ENCODE data around the gene ANXA5. TPM values are rescaled to one million over a fixed set of nuclear protein-coding genes. Genes with fewer than 3 reads are reported as not detected.
"Not testable (repeated sequence)": the region's sequence is repeated elsewhere in the genome, so short reads cannot be mapped to it uniquely, and the experiment has no call there.

ANXA5 gene
- 100 to 1,000 TPM; 142 to 152 TPM for total RNA-seq

DNA sequence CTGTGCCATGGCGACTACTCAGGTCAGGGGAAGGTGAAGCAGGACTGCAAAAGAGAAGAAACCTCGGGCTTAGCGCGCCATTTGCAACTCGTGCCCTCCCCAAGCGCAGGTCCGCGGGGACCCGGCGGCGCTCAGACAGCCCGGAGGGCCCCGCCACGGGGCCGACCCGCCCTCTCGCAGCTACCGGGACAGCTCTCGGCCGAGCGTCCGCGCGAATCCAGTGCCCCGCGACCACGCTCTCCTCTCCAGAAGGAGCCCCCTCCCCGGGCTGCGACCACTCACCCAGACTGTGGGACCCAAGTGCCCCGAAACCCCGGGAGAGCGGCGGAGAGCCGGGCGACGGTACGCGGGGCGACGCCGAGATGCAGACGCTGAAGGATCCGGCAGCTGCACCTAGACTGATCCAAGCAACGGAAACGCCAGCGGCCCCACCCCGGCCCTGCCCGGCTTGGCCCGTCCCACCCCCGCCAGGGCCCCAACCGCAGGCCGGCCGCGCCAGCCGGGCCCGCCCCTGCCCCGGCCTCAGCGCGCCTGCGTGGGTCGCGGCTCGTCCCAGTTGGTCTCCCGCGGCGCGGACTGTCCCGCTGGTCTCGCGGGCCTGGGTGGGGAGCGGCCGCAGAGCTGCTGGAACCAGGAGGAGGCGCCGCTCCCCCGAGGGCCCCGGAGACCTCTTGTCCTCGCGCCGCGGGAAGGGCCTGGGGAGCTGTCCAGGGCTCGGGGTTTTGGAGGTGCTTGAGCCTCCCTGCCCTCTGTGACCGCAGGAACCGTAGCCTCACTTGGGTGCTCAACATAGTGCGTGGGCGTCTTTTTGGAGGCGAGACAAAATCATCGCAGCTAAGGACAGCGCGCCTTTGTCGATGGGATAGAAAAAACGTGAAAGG lies at the start of gene ANXA5:
TSS of gene ANXA5 (minus strand) at position 400 of the 881 bp plus-strand sequence. CDS start at position 9, 391 bp downstream.
- no peaks in the 10 kb centered on the region for H3K9me3 Mint-ChIP-seq (ENCODE audit: low read depth)
- peaks cover 25% of the 10 kb centered on the region for H3K36me3 Mint-ChIP-seq
- H3K27me3 Mint-ChIP-seq = peaks cover 33% of the 10 kb centered on the region
- ATAC-seq = peak; percentile 91
- CTCF ChIA-PET = interaction anchor here (0.6 to 2.5 kb wide), 12 partner anchors 8 to 881 kb away, joined by 3 to 14 read pairs (median 3); no protein-coding TSS in a partner anchor
- peak within 1 kb of the TSS; percentile 96 for H3K4me3 Mint-ChIP-seq
- DNase-seq = peak; percentile 88
- peaks cover 41% of the 10 kb centered on the region for H3K4me1 Mint-ChIP-seq
- peak within 1 kb of the TSS; percentile 99 for H3K27ac Mint-ChIP-seq

- ATAC-seq (no peak), DNase-seq (no peak)
- H3K36me3 Mint-ChIP-seq = no peaks in the 10 kb centered on the region
- H3K9me3 Mint-ChIP-seq (ENCODE audit: low read depth) = peaks cover 5% of the 10 kb centered on the region
- no peaks in the 10 kb centered on the region for H3K4me1 Mint-ChIP-seq
- CTCF ChIA-PET = interaction anchor here (0.8 to 1.3 kb wide), 2 partner anchors 10 to 11 kb away, joined by 3 read pairs; no protein-coding TSS in a partner anchor
- no peak overlapping the region for H3K4me3 Mint-ChIP-seq
- no peak overlapping the region for H3K27ac Mint-ChIP-seq
- H3K27me3 Mint-ChIP-seq = peaks cover 16% of the 10 kb centered on the region
Measured at GRCh38 chr4:121742794-121743193, 46.0 kb upstream of the ANXA5 start.

- Mint-ChIP-seq H3K27ac (no peak overlapping the region), H3K4me1 (no peaks in the 10 kb centered on the region), H3K9me3 (ENCODE audit: low read depth) (peaks cover 5% of the 10 kb centered on the region), H3K4me3 (no peak overlapping the region), H3K36me3 (no peaks in the 10 kb centered on the region), H3K27me3 (peaks cover 14% of the 10 kb centered on the region)
- DNase-seq (no peak), ATAC-seq (no peak)
- CTCF ChIA-PET = no interaction called here
Measured at GRCh38 chr4:121741751-121742150, 45.0 kb upstream of the ANXA5 start.

- CTCF ChIA-PET = interaction anchor here (0.7 to 1.0 kb wide), 2 partner anchors 98 to 278 kb away, joined by 3 read pairs; no protein-coding TSS in a partner anchor
- no peak for DNase-seq
- H3K4me1 Mint-ChIP-seq = no peaks in the 10 kb centered on the region
- no peaks in the 10 kb centered on the region for H3K36me3 Mint-ChIP-seq
- peaks cover 5% of the 10 kb centered on the region for H3K9me3 Mint-ChIP-seq (ENCODE audit: low read depth)
- H3K27ac Mint-ChIP-seq = no peak overlapping the region
- H3K27me3 Mint-ChIP-seq = peaks cover 14% of the 10 kb centered on the region
- ATAC-seq = no peak
- H3K4me3 Mint-ChIP-seq = no peak overlapping the region
Measured at GRCh38 chr4:121740796-121741409, 44.1 kb upstream of the ANXA5 start.

DNA sequence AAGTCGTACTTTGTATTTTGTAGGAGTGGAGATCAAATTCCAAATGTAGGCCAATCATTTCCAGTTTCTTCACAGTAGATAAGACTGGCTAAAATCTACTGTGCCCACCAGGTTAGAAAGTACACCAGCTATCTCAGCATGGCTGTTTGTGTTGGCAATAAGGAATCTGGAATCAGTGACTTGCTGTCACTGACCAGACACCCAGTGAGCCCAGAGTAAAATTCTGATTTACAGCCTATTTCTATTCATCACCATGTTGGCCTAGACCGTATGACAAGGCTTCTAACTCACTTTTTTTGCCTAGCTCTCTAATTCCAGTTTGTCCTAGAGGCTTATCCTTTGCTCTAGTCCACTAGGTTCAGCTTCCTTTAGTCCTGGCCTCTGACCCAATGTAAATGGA lies 42.8 kb upstream of the ANXA5 start:
- H3K36me3 Mint-ChIP-seq = no peaks in the 10 kb centered on the region
- CTCF ChIA-PET = interaction anchor here (0.9 to 1.1 kb wide), 2 partner anchors 277 to 368 kb away, joined by 3 to 4 read pairs; no protein-coding TSS in a partner anchor
- no peak for ATAC-seq
- H3K4me1 Mint-ChIP-seq = no peaks in the 10 kb centered on the region
- H3K27ac Mint-ChIP-seq = no peak overlapping the region
- DNase-seq = no peak
- no peak overlapping the region for H3K4me3 Mint-ChIP-seq
- H3K27me3 Mint-ChIP-seq = peaks cover 14% of the 10 kb centered on the region
- no peaks in the 10 kb centered on the region for H3K9me3 Mint-ChIP-seq (ENCODE audit: low read depth)

DNA sequence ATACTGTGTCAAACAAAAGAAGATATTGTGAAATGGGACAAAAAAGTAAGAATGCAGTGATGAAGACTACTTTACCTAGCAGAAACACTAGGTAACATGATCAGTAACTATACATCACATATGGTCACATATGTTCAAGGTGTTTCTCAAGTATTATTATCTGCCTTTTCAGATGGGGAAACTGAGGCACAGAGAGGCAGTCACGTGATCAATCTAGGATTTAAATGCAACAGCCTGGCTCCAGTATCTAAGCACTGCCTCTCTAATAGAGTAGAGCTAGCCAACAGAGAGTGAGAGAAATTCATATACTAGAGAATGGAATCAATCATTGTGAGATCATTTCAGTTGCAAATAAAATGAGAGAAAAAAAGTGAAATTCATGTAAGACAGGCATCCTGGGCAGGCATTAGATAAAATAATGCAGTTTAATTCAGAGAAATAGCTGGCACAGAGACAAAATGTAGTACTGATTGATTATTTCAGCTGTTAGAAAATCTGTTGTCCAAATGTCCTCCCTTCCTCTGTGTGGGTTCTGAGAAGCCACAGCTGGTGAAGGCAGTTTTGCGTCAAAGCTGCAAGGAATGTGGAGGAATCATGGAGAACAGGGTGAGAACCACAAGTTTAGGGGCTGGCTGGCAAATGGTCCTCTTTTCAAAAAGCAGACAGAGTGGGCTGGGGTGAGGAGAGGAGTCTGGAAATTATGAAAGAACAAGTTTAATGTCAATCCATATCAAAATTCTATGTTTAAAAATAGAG lies 42.2 kb upstream of the ANXA5 start:
- CTCF ChIA-PET = interaction anchor here (0.9 to 1.1 kb wide), 2 partner anchors 277 to 368 kb away, joined by 3 to 4 read pairs; no protein-coding TSS in a partner anchor
- H3K27me3 Mint-ChIP-seq = peaks cover 14% of the 10 kb centered on the region
- H3K4me1 Mint-ChIP-seq = no peaks in the 10 kb centered on the region
- ATAC-seq (no peak), DNase-seq (no peak)
- H3K4me3 Mint-ChIP-seq = no peak overlapping the region
- H3K9me3 Mint-ChIP-seq (ENCODE audit: low read depth) = no peaks in the 10 kb centered on the region
- H3K36me3 Mint-ChIP-seq = no peaks in the 10 kb centered on the region
- H3K27ac Mint-ChIP-seq = no peak overlapping the region

- no peaks in the 10 kb centered on the region for H3K9me3 Mint-ChIP-seq (ENCODE audit: low read depth)
- CTCF ChIA-PET = interaction anchor here (1.2 to 1.6 kb wide), 2 partner anchors 16 to 31 kb away, joined by 3 to 4 read pairs; no protein-coding TSS in a partner anchor
- no peak for DNase-seq
- no peak overlapping the region for H3K4me3 Mint-ChIP-seq
- no peaks in the 10 kb centered on the region for H3K4me1 Mint-ChIP-seq
- H3K27ac Mint-ChIP-seq = no peak overlapping the region
- no peak for ATAC-seq
- H3K36me3 Mint-ChIP-seq = no peaks in the 10 kb centered on the region
- H3K27me3 Mint-ChIP-seq = peaks cover 14% of the 10 kb centered on the region
Measured at GRCh38 chr4:121737846-121738554, 41.2 kb upstream of the ANXA5 start.

DNA sequence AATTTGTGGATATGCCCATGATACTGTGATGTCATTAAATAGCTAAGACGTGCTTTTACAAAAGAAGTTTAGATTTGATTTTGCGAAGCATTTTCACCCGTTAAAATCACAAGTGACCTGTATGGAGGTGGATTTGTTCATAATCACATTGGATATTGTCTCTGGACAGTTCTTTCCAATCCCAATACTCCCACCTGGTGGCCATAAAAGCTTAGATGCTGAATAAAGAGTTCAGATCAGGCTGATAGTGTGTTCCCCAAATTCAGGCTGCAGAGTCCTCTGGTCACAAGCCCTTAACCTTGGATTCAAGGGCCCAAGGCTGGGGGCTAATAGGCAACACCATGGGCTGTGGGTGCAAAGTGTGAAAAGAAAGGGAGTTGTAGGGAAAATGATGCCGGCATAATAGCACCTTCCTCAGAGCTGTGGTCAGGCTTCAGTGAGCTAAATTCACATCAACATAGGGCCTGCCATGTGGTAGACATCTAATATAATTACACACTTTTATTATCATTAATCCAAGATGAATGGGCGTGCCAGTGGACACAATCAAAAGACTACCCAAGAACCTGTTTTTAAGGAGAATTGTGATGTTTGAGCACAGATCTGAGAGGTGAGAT lies 40.1 kb upstream of the ANXA5 start:
- CTCF ChIA-PET = interaction anchor here (0.8 to 3.2 kb wide), 12 partner anchors 12 to 366 kb away, joined by 3 to 16 read pairs (median 3); partner anchors contain the start of gene ANXA5
- no peak for DNase-seq
- no peaks in the 10 kb centered on the region for H3K36me3 Mint-ChIP-seq

DNA sequence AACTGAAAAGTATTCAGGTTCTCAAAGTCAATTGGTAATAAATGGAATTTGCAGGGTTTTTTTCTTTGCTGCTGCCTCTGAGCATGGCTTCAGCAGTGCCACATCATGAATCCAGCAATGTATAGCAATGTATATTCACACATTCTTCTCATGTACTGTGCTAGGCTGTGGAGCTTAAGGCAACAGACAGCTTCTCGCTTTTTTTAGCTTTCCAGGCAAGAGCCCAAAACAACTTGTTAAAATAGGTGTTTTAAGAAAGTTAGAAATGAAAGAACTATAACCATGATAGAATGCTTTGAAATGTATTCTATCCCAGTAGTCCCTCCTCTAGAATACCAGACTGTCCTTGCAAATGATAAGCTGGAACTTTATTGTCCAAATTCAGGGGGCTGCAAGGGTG lies 37.8 kb upstream of the ANXA5 start:
- DNase-seq = no peak
- no peaks in the 10 kb centered on the region for H3K4me1 Mint-ChIP-seq
- CTCF ChIA-PET = interaction anchor here (1.1 to 3.2 kb wide), 2 partner anchors 9 to 272 kb away, joined by 3 to 16 read pairs; no protein-coding TSS in a partner anchor
- H3K27me3 Mint-ChIP-seq = peaks cover 12% of the 10 kb centered on the region
- no peaks in the 10 kb centered on the region for H3K9me3 Mint-ChIP-seq (ENCODE audit: low read depth)
- no peak overlapping the region for H3K4me3 Mint-ChIP-seq
- ATAC-seq = no peak
- no peak overlapping the region for H3K27ac Mint-ChIP-seq
- no peaks in the 10 kb centered on the region for H3K36me3 Mint-ChIP-seq

More for the DNA sequence above, 40.1 kb upstream of the ANXA5 start:
- H3K4me1 Mint-ChIP-seq = no peaks in the 10 kb centered on the region
- H3K9me3 Mint-ChIP-seq (ENCODE audit: low read depth) = no peaks in the 10 kb centered on the region
- H3K27ac Mint-ChIP-seq = no peak overlapping the region
- ATAC-seq = peak; percentile 39
- peaks cover 11% of the 10 kb centered on the region for H3K27me3 Mint-ChIP-seq
- H3K4me3 Mint-ChIP-seq = no peak overlapping the region

- Mint-ChIP-seq H3K4me3 (no peak overlapping the region), H3K27me3 (peaks cover 9% of the 10 kb centered on the region), H3K9me3 (ENCODE audit: low read depth) (no peaks in the 10 kb centered on the region), H3K27ac (no peak overlapping the region), H3K4me1 (no peaks in the 10 kb centered on the region), H3K36me3 (no peaks in the 10 kb centered on the region)
- ATAC-seq = no peak
- CTCF ChIA-PET = interaction anchor here (1.3 kb wide), 1 partner anchor 271 kb away, joined by 3 read pairs; no protein-coding TSS in a partner anchor
- no peak for DNase-seq
Measured at GRCh38 chr4:121733942-121734341, 37.2 kb upstream of the ANXA5 start.

GRCh38 chr4:121729753-121730152 lies 33.0 kb upstream of the ANXA5 start:
- DNase-seq; ATAC-seq; H3K9me3 Mint-ChIP-seq (ENCODE audit: low read depth); CTCF ChIA-PET; H3K4me3 Mint-ChIP-seq; H3K27ac Mint-ChIP-seq; H3K36me3 Mint-ChIP-seq: not testable (repeated sequence)
- Mint-ChIP-seq H3K27me3 (peaks cover 11% of the 10 kb centered on the region), H3K4me1 (peaks cover 12% of the 10 kb centered on the region)

DNA sequence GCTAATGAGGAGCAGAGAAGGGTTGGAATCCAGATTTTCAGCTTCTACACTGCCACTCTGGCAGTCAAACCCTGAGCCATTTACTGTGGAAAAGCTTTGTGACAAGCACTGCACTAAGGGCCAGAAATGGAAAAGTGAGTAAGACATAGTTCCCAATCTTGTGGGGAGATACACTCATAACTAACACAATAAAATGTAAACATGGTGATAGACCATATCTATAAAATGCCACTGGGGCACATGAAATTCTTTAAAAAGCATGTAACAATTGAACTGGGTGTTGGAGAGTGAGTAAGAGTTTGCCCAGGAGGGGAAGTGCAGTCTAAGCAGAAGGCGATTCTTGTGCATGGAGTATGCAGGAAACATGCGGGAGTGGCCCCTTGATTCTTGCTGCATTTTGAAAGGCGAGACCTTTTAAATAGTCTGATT lies 32.0 kb upstream of the ANXA5 start:
- ATAC-seq (no peak), DNase-seq (no peak)
- H3K9me3 Mint-ChIP-seq (ENCODE audit: low read depth) = no peaks in the 10 kb centered on the region
- H3K27ac Mint-ChIP-seq = no peak overlapping the region
- H3K27me3 Mint-ChIP-seq = peaks cover 11% of the 10 kb centered on the region
- H3K4me1 Mint-ChIP-seq = peaks cover 12% of the 10 kb centered on the region
- no peak overlapping the region for H3K4me3 Mint-ChIP-seq
- CTCF ChIA-PET = interaction anchor here (2.0 kb wide), 1 partner anchor 32 kb away, joined by 7 read pairs; the partner anchor contains the start of gene ANXA5
- no peaks in the 10 kb centered on the region for H3K36me3 Mint-ChIP-seq

Data from activated CD8-positive, alpha-beta memory T cell treated with anti-CD3 and anti-CD28 coated beads, Interleukin-2, amount 10 ng/mL, durations not matched to agents 7 days and 5 days (primary cell).